ENCODE results near the gene SNX30.
A peak's percentile ranks its signal among the peaks of the same experiment; 100 is the strongest.

Gene SNX30

DNA sequence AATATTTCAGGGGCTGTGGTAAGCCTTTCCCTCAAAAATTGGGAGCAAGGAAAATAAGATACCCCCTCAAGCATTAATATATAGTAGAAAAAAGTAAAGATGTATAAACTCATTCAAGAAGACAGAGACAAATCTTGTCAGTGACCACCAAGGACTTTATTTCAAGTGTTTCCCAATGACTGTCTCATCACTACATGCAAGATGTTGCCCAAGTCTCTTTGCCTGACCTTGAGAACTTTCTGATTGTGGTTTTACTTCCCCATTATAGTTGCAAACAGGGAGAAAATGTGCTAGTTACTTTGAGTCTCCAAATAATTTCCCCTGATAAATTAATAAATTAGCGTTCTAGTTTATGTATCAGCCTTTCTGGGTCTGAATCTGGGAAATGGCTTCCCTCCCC is 144.1 kb downstream of the SNX30 start:
- peak overlapping the region in 1 of 21 experiments; percentile 11 for H3K27ac ChIP-seq

DNA sequence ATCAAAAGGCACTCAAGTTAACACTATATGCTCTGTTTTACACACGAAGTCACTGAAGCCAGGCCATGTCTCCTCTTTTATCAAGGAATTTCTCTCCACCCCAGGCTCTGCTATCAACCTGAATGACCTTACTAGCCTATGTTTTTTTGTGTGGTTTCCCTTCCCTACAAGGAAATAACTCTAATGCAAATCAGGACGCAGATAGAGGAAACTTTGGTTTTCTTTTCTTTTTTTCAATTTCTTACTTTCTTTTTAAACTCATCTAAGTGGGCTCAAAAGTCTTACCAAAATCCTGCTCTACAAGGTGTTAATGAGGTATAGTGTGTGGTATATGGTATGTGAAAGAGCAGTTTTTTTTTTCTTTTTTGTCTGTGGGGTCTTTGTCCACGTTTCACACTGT is 145.6 kb downstream of the SNX30 start:
- no peak overlapping the region for H3K4me3 ChIP-seq

More for the DNA sequence above, 144.1 kb downstream of the SNX30 start:
- H3K4me3 ChIP-seq, result no peak overlapping the region

DNA sequence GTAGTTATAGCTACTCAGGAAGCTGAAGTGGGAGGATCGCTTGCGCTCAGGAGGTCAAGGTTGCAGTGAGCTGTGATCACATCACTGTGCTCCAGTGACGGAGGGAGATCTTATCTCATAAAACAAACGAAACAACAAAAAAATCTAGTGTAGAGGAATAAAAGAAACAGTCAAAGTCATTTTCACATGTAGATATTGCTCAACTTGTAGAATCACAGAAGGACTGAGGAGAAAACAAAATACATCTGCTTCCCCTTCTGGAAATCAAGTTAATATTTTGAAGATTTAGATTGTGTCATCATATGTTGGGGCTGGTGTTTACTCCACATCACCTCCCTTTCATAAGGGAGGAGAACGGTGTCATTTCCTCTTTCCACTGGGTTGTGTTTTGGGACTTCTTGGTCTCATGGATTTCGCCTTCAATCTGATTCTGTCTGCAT is 148.3 kb downstream of the SNX30 start:
- Histone ChIP-seq H3K27ac (no peak overlapping the region), H3K4me3 (no peak overlapping the region)

More for the DNA sequence above, 145.6 kb downstream of the SNX30 start:
- H3K27ac ChIP-seq, result no peak overlapping the region

DNA sequence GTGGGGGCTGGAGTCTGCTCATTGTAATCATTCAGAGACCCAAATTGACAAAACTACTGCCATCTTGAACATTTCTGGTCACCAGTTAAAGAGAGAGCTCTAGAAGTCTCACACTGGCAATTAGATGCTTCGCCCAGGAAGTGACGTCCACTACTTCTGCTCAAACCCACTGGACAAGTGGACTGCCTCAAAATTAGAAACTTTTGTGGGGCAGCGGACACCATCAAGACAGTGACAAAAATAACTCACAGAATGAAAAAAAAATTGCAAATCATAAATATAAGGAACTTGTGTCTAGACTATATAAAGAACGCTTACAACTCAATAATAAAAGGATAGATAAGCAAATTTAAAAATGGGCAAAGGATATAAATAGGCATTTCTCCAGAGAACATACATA is 149.9 kb downstream of the SNX30 start:
- no peak overlapping the region for H3K4me3 ChIP-seq
- H3K27ac ChIP-seq, result no peak overlapping the region

DNA sequence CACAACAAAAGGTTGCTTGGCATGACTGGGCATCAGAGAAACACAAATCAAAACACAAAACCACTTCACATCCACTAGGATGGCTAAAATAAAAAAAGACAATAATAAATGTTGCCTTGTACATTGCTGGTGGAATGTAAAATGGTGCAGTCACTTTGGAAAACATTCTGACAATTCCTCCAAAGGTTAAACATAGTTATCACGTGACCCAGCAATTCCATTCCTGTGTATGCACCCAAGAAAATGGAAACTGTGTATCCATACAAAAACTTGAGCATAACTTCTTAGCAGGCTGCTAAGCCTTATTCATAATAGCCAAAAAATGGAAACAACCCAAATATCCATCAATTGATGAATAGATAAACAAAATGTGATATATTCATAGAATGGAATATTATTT is 150.3 kb downstream of the SNX30 start:
- Histone ChIP-seq H3K4me3 (no peak overlapping the region), H3K27ac (no peak overlapping the region)

DNA sequence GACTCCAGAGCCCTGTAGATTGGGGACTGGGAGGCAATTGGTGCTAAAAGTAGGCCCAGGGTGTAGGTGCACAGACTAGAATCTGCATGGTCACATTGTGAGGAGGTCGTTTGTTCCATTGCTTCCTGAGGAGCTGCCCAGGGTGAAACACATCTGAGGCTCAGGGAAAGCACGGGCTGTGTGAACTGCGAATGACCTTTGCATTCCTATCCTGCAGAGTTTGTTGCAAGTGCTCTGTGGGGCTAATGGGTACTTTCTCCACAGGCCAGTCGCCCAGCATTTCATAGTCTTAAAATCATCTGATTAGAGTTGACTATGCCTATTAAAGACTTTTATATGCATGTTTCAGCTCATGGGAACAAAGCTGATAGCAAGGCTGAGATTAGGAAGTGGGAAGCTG is 154.5 kb downstream of the SNX30 start:
- H3K4me3 ChIP-seq, result no peak overlapping the region
- no peak overlapping the region for H3K27ac ChIP-seq

DNA sequence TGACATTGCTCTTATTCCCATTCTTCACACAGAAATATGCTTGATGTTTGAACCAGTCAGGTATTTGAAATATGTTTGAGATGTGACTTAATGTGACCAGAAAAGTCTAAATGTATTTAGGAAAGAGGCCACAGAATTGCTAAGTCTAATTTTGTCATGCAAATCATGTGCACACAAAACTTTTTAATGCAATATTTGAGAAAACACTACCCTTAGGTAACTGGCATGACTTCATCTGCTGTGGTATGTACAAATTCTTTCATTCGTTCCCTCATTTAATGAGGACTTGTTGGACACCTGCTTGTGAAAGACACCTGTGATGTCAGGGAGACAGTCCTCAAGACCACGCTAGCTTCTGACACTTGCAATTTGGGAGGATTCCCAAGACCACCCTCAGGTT is 161.2 kb downstream of the SNX30 start:
- no peak overlapping the region for H3K27ac ChIP-seq
- no peak overlapping the region for H3K4me3 ChIP-seq

DNA sequence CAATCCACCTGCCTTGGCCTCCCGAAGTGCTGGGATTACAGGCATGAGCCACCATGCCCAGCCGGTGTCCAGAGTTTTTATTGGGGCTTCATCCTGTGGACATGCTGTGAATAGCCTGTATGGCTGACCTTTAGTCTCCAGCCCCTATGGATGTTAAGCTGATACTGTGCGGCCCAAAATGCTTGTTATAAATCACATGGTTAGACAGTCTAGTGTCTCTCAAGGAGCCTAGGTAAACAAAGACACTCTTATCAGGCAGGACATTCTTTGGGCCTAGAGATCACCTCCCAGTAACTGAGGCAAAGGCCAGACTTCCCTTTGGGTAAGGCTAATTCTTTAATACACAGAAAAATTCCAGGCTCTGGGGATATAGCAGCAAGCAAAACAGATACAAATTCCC is 162.1 kb downstream of the SNX30 start:
- Histone ChIP-seq H3K4me3 (no peak overlapping the region), H3K27ac (no peak overlapping the region)

GRCh38 chr9:112913326-112913725 is 162.8 kb downstream of the SNX30 start:
- no peak overlapping the region for H3K4me3 ChIP-seq
- H3K27ac ChIP-seq, result no peak overlapping the region

DNA sequence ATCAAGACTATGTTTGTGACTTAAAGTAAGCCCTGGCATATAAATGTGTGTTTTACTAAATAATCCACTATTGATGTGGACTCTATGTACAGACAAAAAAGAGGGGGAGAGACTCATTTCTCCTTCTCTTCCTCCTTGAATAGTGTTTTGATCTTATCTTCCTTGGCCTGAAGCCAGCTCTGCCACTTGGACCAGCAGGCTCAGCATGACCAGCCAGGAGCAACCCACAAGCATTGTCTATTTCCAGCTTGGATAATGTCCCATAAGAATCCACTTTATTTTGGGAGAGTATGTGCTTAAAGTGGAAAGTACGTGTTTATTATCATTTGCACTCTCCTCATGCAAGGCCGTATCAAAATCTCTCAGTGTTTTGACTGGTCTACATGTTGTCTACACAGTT is 164.0 kb downstream of the SNX30 start:
- no peak overlapping the region for H3K27ac ChIP-seq
- H3K4me3 ChIP-seq, result no peak overlapping the region

DNA sequence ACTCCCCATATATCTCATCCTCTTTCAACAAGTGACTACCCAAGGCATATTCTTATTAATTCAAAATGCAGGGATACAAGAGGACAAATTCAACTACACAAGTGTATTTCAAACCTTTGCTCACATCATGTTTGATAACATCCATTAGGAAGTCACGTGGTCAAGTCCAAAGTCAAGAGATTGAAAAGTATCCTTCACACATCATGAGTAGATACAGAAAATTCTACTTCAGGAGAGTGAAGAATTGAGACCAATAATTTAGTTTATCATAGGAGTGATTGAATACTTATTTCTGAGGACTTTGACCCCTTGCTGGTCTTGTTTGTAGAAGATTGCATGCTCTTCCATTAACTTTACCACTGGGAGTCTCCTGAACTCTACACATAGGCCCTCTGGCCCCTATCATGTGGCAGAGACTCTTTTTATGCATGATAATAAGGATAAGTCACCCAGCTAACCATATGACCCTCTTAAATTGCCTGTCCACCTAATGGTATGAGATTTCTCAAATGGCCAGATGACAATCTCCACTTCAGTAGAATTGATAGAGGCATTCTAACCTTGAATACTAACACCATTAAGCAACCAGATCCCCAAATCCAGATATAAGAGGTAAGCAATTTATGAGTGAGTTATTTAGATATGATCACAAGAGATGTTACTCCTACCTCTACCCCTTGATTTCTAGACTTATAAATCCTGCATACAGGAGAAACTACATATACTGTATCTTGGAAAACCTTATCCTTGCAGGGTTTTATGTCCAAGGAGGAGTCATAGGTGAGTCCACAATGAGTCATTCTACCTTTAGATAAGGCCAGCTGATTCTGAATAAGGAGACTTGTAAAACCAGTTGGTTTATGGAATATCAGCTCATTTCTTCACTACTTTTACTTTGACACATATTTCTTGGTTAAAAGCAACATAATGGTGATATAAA is 166.8 kb downstream of the SNX30 start:
- Histone ChIP-seq H3K27ac (peak overlapping the region in 1 of 21 experiments; percentile 19), H3K4me3 (no peak overlapping the region)

- H3K27ac ChIP-seq, result peak overlapping the region in 1 of 21 experiments; percentile 19
- H3K4me3 ChIP-seq, result no peak overlapping the region
These were observed 167.4 kb downstream of the SNX30 start for GRCh38 chr9:112917987-112918362.

- Histone ChIP-seq H3K4me3 (no peak overlapping the region), H3K27ac (no peak overlapping the region)
These were observed 171.0 kb downstream of the SNX30 start for GRCh38 chr9:112921549-112921948.

Measured in skin epidermis (tissue), 12 donors.